GM20431 (cell line): Measurements from ENCODE around the gene MINDY4.

Experiments
- in situ Hi-C: fragments of 300-500 bp; cut with MseI, MboI; formaldehyde crosslinking; loops from one replicate; pipeline ENCODE4 v1.15.0; 2020; ENCODE audit warnings: low sequenced_read_pairs; ENCODE audit not compliant: unreplicated experiment

MINDY4 gene

GRCh38 chr7:30908681-30909080, 137.5 kb downstream of the MINDY4 start:
- in situ Hi-C loops = no loop called here

GRCh38 chr7:30909431-30909830, 138.2 kb downstream of the MINDY4 start:
- in situ Hi-C loops = no loop called here

DNA sequence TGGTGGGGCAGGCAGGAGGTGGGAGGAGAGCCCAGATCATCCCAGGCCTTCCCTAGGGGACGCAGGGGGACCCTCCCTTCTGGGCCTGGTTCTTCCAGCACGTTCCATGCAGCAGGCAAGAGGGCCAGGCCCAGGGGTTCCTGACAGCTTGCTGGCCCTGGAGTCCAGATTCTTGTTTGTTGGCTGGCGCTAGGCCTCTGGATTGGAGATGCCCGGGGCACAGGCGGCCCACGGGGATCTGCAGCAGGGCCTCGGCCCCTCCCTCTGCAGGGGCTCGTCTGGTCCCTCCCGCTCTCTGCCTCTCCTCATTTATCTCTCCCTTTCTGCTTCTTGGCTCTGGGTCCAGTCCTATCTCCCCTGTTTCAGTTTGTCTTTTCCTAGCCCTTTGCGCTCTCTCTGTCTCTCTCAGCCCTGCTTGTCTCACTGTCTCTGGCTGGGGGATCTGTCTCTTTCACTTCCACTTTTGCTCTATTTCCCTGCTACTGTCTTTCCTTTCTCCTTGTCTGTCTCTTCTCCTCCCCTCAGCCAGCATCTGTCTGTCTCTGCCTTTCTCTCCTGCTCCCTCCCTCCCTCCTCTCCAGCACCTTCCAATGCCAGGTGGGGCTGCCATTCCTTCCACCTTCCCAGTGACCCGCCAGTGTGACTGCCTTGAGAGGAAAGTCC, 139.3 kb downstream of the MINDY4 start:
- in situ Hi-C loops = no loop called here

GRCh38 chr7:30911133-30911532, 139.9 kb downstream of the MINDY4 start:
- in situ Hi-C loops = no loop called here

DNA sequence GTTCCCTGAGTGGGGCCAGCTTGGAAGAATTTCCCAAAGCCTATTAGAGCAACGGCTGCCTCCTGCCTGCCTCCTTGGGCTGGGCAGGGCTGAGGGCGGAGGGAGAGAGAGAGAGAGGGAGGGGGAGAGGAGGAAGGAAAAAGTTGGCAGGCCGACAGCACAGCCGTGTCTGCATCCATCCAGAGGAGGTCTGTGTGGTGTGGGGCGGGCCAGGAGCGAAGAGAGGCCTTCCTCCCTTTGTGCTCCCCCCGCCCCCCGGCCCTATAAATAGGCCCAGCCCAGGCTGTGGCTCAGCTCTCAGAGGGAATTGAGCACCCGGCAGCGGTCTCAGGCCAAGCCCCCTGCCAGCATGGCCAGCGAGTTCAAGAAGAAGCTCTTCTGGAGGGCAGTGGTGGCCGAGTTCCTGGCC, 140.3 kb downstream of the MINDY4 start, which contains the start of gene AQP1:
Gene AQP1 (plus strand): TSS at position 293 of the 409 bp plus-strand sequence. CDS start 57 bp downstream, at position 350.
- in situ Hi-C loops = no loop called here

- in situ Hi-C loops = no loop called here
Observed at GRCh38 chr7:30912021-30912730, 141.0 kb downstream of the MINDY4 start.

GRCh38 chr7:30912731-30912985, 141.4 kb downstream of the MINDY4 start:
- in situ Hi-C loops = no loop called here

- in situ Hi-C loops = no loop called here
Observed at GRCh38 chr7:30912986-30913811, 142.0 kb downstream of the MINDY4 start.

- in situ Hi-C loops = no loop called here
Observed at GRCh38 chr7:30913821-30914515, 142.8 kb downstream of the MINDY4 start.

DNA sequence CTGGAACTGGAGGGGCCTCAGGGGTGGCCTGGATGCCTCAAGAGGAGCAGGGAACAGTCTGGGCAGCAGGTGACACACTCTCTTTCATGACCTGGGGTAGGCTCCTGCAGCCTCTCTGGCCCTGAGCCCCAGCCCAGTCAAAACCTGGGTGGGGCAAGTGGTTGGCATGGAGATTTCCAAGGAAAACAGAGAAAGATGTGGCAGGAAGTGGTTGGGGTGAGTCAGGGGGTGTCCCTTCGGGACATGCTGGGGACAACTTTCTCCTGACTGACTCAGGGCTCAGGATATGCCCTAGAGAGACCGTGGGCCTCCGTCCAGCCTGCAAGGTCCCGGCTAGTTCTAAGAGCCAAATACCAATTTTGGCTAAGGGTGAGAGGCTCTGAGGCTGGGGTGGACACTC, 143.4 kb downstream of the MINDY4 start:
- in situ Hi-C loops = no loop called here

GRCh38 chr7:30915005-30915601, 143.9 kb downstream of the MINDY4 start:
- in situ Hi-C loops = no loop called here

DNA sequence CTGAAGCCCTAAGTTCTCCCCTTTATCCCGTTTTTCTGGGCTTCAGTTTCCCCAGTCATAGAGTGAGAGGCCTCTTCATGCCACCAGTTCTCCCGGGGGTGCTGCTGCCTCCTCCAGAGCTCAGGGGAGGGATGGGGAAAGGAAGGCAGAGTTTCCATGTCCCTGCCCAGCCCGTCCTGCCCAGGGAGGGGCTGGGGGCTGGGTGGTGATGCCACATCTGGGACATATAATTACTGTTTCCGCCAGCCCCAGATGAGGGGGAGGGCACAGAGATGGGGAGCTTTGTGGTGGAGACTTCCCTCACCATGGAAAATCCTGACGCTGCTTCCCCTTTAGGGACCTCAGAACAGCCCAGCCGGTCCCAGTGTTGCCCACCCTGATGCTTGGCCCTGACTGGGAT, 144.5 kb downstream of the MINDY4 start:
- in situ Hi-C loops = no loop called here

DNA sequence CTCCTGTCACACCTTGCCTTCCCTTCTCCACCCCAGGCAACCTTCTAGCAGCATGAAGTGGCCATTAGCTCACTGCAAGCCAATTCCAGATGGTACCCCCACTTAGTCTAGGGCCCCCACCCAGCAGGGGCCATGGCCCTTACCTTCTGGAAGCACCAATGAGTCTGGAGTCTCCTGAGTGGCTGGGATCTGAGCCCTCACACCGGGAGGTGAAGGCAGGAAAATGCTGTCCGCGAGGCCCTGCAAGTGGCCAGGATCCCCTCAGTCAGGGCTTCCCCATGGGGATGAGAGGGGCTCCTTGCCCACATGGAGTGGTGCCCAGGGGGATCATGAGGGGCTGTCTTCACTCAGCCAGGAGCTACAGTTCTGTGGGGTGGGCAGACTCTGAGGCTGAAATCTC, 145.0 kb downstream of the MINDY4 start:
- in situ Hi-C loops = no loop called here

DNA sequence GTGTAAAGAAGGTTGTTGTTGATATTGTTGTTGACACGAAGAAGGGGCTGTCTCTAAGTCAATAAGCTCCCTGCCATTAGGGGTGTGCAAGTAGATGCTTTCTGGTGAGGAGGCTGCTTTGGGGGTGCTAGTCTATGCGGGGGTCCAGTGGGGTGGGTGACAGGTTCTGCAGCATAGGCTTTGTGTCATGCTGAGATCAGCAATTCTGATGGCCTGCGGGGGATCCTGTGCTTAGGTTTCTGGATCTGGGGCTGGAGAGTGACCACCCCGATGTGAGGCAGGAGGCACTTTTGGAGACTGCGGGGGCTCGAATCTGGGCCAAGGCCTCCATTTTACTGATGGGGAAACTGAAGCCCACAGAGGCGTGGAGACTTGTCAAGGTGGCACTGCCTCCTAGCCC, 145.6 kb downstream of the MINDY4 start:
- in situ Hi-C loops = no loop called here

DNA sequence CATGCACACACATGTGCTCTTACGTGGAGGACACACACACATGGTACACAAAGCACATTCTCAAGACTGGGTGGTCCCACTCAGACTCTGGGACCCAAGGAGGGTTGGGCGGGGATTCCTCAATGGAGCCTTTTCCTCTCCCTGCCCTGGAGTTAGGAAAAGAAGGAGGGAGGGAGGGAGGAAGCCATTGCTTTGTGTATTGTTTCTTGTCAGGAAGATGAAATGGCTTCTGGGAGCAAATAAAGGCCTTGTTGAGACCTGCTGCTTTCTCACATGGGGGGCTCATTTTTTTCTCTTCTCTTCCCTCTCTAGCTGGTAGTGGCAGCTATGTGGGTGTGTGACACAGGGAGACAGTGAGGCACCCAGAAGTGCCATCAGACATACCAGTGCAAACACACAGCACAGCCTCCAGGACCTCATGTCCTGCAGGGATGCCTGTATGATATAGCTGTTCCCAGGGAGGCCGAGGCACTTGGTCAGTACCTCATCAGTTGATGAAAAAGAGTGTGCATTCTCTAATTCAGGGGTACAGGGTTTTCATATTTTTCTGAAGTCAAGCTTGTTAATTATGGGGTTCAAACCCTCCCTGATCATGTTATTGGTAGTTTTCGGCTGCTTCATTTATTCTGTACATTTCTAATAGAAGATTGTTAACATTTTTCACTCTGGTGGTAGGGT, 146.1 kb downstream of the MINDY4 start:
- in situ Hi-C loops = no loop called here

DNA sequence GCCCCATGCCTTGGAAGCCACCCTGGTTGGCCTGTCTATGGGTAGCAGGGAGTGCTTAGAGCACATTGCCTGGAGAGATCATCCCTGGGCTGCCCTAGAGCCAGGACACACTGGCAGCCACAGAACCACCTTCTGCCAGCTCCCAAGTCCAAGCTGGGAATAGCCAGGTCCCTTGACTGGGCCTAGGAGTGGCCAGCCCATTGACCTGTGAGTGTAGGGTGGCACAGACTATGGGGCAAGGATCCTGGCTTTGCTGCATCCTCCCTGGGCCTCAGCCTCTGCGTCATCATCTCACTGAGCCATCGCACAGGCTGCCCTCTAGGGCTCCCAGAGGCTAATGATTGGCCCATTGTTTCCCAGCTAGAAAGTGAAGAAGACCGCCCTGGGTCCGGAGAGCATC, 147.5 kb downstream of the MINDY4 start:
- in situ Hi-C loops = no loop called here

- in situ Hi-C loops = no loop called here
Observed at GRCh38 chr7:30920021-30920583, 148.9 kb downstream of the MINDY4 start.

DNA sequence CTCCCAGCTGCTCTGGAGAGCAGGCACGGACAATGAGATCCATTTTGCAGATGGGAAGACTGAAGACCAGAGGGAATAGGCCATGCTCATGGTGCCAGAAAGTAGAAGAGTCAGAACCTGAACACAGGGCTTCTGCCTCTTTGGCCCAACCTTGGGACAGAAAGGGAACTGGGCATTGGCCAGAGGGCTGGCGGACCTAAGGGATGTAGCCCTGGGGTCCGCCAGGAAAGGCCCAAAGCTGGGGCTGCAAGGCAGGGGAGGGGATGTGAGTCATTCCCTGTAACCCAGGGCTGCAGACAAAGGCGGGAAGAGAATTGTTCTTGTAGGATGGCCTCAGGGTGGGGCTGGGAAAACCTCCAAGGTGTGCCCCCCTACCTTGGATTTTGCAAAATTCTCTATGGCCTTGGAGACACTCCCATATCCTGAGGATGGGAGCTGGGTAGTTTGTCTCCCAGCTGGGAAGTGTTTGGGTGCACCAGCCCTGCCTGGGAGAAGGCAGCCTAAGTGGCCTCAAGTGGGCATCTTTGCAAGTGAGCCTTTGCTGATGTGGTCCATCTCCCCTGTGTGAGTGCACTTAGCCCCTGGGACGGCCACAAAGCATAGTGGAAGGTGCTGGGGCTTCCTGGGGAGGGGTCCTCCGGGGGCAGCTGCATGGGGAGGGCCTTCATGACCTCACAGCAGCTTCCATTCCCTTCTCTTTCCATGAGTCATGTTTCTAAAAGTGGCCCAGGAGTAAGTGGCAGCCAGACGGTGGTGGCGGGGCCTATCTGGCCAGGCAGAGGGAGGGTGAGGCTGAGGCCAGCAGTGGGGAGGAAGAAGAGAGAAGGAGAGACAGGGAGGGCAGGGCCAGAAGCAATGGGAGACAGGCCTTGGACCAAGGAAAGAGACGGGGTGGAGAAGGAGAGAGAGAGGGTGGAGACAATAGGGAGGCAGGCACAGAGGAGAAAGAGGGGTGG, 149.6 kb downstream of the MINDY4 start:
- in situ Hi-C loops = no loop called here
